ENCODE measurements around the gene CHN1.

CHN1 gene

GRCh38 chr2:174870787-174871186, 134.4 kb downstream of the CHN1 start:
- DNase-seq (ENCODE audit: low read depth): no peak

- no peak for DNase-seq (ENCODE audit: low read depth)
Measured at GRCh38 chr2:174868878-174869277, 136.3 kb downstream of the CHN1 start.

GRCh38 chr2:174866421-174866820, 138.8 kb downstream of the CHN1 start:
- no peak for DNase-seq (ENCODE audit: low read depth)

- DNase-seq (ENCODE audit: low read depth): no peak
Measured at GRCh38 chr2:174863183-174863582, 142.0 kb downstream of the CHN1 start.

GRCh38 chr2:174859563-174860169, 145.5 kb downstream of the CHN1 start:
- no peak for DNase-seq (ENCODE audit: low read depth)

GRCh38 chr2:174858745-174859144, 146.4 kb downstream of the CHN1 start:
- no peak for DNase-seq (ENCODE audit: low read depth)

GRCh38 chr2:174856447-174856846, 148.7 kb downstream of the CHN1 start:
- no peak for DNase-seq (ENCODE audit: low read depth)

GRCh38 chr2:174846941-174847938, 157.9 kb downstream of the CHN1 start:
- no peak for DNase-seq (ENCODE audit: low read depth)

GRCh38 chr2:174846218-174846617, 159.0 kb downstream of the CHN1 start:
- no peak for DNase-seq (ENCODE audit: low read depth)

- DNase-seq (ENCODE audit: low read depth): no peak
Measured at GRCh38 chr2:174844295-174844708, 160.9 kb downstream of the CHN1 start.

GRCh38 chr2:174842496-174842895, 162.7 kb downstream of the CHN1 start:
- no peak for DNase-seq (ENCODE audit: low read depth)

GRCh38 chr2:174841936-174842335, 163.2 kb downstream of the CHN1 start:
- DNase-seq (ENCODE audit: low read depth): no peak

GRCh38 chr2:174841350-174841749, 163.8 kb downstream of the CHN1 start:
- no peak for DNase-seq (ENCODE audit: low read depth)

- no peak for DNase-seq (ENCODE audit: low read depth)
Measured at GRCh38 chr2:174840436-174840835, 164.7 kb downstream of the CHN1 start.

GRCh38 chr2:174839662-174840061, 165.5 kb downstream of the CHN1 start:
- DNase-seq (ENCODE audit: low read depth): no peak

- no peak for DNase-seq (ENCODE audit: low read depth)
Measured at GRCh38 chr2:174836995-174837390, 168.2 kb downstream of the CHN1 start.

GRCh38 chr2:174836377-174836994, 168.7 kb downstream of the CHN1 start:
- no peak for DNase-seq (ENCODE audit: low read depth)

GRCh38 chr2:174835797-174836255, 169.4 kb downstream of the CHN1 start:
- no peak for DNase-seq (ENCODE audit: low read depth)

- DNase-seq (ENCODE audit: low read depth): no peak
Measured at GRCh38 chr2:174833737-174834136, 171.4 kb downstream of the CHN1 start.

- DNase-seq (ENCODE audit: low read depth): no peak
Measured at GRCh38 chr2:174830561-174830960, 174.6 kb downstream of the CHN1 start.

GRCh38 chr2:174829550-174829949, 175.6 kb downstream of the CHN1 start:
- DNase-seq (ENCODE audit: low read depth): no peak
